Ectodermal cell (in vitro differentiated cells): Measurements from ENCODE around the gene APOD.

ENCODE experiments used
- H3K27ac ChIP-seq: 2 replicates; pipeline ENCODE4 v1.7.0; 2013; ENCODE audit warnings: mild to moderate bottlenecking, low read depth, low read length; ENCODE audit not compliant: insufficient read depth, poor library complexity, severe bottlenecking
- H3K27me3 ChIP-seq: 2 replicates; pipeline ENCODE4 v1.7.0; 2013; ENCODE audit warnings: mild to moderate bottlenecking, low read length; ENCODE audit not compliant: insufficient read depth, control insufficient read depth, poor library complexity, severe bottlenecking
- H3K36me3 ChIP-seq: one replicate; pipeline ENCODE4 v1.7.0; 2013; ENCODE audit warnings: low read length; ENCODE audit not compliant: control insufficient read depth, insufficient read depth
- H3K4me1 ChIP-seq: one replicate; pipeline ENCODE4 v1.7.0; 2013; ENCODE audit warnings: low read length; ENCODE audit not compliant: control insufficient read depth, insufficient read depth
- H3K4me3 ChIP-seq: 2 replicates; pipeline ENCODE4 v1.7.0; 2013; ENCODE audit warnings: low read depth, low read length, control low read depth; ENCODE audit not compliant: insufficient read depth
- H3K9me3 ChIP-seq: 2 replicates; pipeline ENCODE4 v1.7.0; 2013; ENCODE audit warnings: mild to moderate bottlenecking, low read length, moderate library complexity; ENCODE audit not compliant: control insufficient read depth
- WGBS, 2 experiments: methylation state at CpG; one replicate each; pipeline ENCODE4 v1.1.7; 2013; ENCODE audit warnings: missing lambda C conversion rate in 2 of 2; 5-methylcytosine and 5-hydroxymethylcytosine counted together

APOD gene

DNA sequence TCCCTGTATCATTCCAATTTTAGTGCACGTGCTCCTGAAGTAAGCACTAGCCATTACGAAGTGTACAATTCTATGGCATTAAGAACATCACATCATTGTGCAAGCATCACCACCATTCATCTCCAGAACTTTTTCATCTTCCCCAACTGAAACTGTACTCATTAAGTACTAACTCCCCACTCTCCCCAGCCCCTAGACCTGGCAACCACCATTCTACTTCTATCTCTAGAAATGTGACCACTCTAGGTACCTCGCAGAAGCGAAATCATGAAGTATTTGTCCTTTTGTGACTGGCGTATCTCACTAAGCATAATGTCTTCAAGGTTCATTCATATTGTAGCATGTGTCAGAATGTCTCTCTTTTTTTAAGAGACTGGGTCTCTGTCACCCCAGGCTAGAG, 52.1 kb downstream of the APOD start:
- Histone ChIP-seq H3K27ac (no peak overlapping the region), H3K4me1 (no peaks in the 10 kb centered on the region), H3K4me3 (no peak overlapping the region), H3K9me3 (no peaks in the 10 kb centered on the region), H3K27me3 (no peaks in the 10 kb centered on the region), H3K36me3 (no peaks in the 10 kb centered on the region)
- 96 to 97% methylated on average over 5 of the region's 5 CpGs for WGBS, 2 experiments

DNA sequence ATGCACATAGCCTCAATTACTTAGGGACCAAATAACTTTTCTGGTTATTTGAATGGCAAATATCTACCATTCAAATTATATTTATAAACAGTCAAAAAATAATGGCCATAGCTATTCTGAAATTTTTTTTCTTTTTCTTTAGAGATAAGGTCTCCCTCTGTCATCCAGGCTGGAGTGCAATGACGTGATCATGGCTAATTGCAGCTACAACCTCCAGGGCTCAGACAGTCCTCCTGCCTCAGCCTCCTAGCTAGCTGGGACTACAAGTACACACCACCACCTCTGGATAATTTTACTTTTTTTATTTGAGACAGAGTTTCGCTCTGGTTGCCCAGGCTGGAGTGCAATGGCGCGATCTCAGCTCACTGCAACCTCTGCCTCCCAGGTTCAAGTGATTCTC, 57.2 kb downstream of the APOD start:
- Histone ChIP-seq H3K4me3 (no peak overlapping the region), H3K4me1 (no peaks in the 10 kb centered on the region), H3K9me3 (no peaks in the 10 kb centered on the region), H3K27me3 (no peaks in the 10 kb centered on the region), H3K36me3 (no peaks in the 10 kb centered on the region), H3K27ac (no peak overlapping the region)
- WGBS, 2 experiments = 93 to 94% methylated on average over 4 of the region's 4 CpGs

DNA sequence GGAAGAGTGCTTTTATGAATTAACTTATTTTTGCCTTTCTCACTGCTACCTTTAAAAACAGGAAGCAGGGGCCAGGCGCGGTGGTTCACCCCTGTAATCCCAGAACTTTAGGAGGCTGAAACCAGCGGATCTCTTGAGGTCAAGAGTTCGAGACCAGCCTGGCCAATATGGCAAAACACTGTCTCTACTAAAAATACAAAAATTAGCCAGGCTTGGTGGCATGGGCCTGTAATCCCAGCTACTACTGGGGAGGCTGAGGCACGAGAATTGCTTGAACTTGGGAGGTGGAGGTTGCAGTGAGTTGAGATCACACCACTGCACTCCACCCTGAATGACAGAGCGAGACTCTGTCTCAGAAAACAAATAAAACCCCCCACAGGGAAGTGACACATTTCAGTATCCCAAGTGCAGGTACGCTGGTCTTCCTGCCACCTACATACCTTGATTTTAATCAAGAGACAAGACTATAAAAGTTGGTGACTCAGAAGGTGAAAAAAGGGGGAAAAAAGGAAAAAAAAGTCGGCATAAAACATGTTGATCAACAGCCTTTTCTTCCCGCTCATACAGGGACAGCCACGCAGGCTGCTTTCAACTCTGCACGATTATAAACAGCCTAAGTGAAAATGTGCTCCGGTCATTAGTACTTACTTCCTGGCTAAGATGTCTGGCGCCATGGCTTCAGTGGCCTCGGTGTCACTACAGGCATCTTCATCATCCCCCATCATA, 59.4 kb downstream of the APOD start:
- H3K4me1 ChIP-seq = no peaks in the 10 kb centered on the region
- no peaks in the 10 kb centered on the region for H3K9me3 ChIP-seq
- H3K27me3 ChIP-seq = no peaks in the 10 kb centered on the region
- H3K27ac ChIP-seq = no peak overlapping the region
- H3K36me3 ChIP-seq = no peaks in the 10 kb centered on the region
- 90 to 95% methylated on average over 14 of the region's 14 CpGs for WGBS, 2 experiments
- H3K4me3 ChIP-seq = no peak overlapping the region

DNA sequence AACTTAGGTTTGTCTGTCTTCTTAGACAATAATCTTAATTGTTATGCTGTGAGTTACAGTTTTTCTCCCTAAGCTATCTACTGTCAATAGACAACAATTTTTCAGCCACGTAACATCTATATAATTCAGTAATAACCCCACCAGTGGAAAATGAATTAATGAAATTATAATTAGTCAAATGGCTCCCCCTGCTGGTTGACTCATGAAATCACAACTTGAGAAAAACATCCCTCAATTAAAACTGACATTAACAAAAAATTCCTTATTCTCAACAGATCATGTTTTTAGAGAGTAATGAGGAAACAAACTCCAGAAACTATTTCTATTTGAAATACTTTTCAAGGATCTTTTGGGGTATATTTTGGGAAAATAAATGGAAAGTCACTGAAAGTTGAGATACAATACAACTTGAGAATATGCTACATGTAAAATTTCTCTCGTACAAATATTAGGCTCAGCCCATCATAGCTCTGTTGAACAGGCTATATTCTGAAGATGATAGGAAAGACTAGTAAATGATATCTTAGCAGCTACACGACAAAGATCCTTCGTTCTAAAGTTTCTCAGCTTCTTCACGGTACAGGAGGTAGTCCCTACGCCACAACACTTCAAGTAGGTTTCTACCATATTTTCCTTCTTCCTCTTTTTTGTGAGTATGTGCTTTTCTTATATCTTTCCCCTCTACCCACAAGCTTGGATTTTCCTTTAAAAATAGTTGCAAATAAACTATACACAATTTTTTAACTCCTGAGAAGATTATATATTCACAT, 61.3 kb downstream of the APOD start:
- Histone ChIP-seq H3K4me3 (no peak overlapping the region), H3K36me3 (no peaks in the 10 kb centered on the region), H3K27ac (no peak overlapping the region), H3K4me1 (no peaks in the 10 kb centered on the region), H3K27me3 (no peaks in the 10 kb centered on the region), H3K9me3 (no peaks in the 10 kb centered on the region)
- 86 to 90% methylated on average over 5 to 6 of the region's 6 CpGs for WGBS, 2 experiments
